Testis (tissue), 3 donors: ENCODE data around the gene LIMK2. TPM values are rescaled to one million over a fixed set of nuclear protein-coding genes. Genes with fewer than 3 reads are reported as not detected.

ENCODE experiments used
- DNase-seq: peaks from one replicate; pipeline ENCODE4 v3.0.0-alpha.2; 2019
- H3K27ac ChIP-seq, 2 donors: fragments of 200-600 bp; sonication (generic); one replicate each; pipeline ENCODE4 v1.5.1; 2019
- H3K27me3 ChIP-seq: fragments of 200-600 bp; sonication (generic); one replicate; pipeline ENCODE4 v1.5.1; 2019
- H3K36me3 ChIP-seq: fragments of 200-600 bp; sonication (generic); one replicate; pipeline ENCODE4 v1.5.1; 2017; ENCODE audit warnings: low read depth; ENCODE audit errors: missing control alignments
- H3K4me1 ChIP-seq: fragments of 200-600 bp; sonication (generic); one replicate; pipeline ENCODE4 v1.5.1; 2019
- H3K4me3 ChIP-seq, 2 donors: fragments of 200-600 bp; sonication (generic); one replicate each; pipeline ENCODE4 v1.5.1; 2017 to 2019
- H3K9me3 ChIP-seq: fragments of 200-600 bp; sonication (generic); one replicate; pipeline ENCODE4 v1.5.1; 2017
- CTCF ChIP-seq, 3 experiments: fragments of 450-650 bp in 2 of 3; fragments of 200-600 bp in 1 of 3; sonication (generic) in 1 of 3; IDR thresholded peaks; one replicate each; pipeline ENCODE4 v1.5.1; 2016 to 2019; ENCODE audit warnings: antibody characterized with exemption in 3 of 3, mild to moderate bottlenecking in 2 of 3, moderate library complexity in 1 of 3
- POLR2A ChIP-seq: fragments of 450-650 bp; IDR thresholded peaks from one replicate; pipeline ENCODE4 v1.6.1; 2017; ENCODE audit warnings: antibody characterized with exemption, mild to moderate bottlenecking, moderate library complexity
- WGBS, 2 donors: methylation state at CpG; one replicate each; pipeline ENCODE4 v1.1.5; 2018; 5-methylcytosine and 5-hydroxymethylcytosine counted together
- intact Hi-C: fragments of 100-400 bp; cut with DNase I; formaldehyde crosslinking; loops from one replicate; pipeline ENCODE4 v1.15.1; 2023; ENCODE audit warnings: low total_unique reads
- polyA plus RNA-seq: library from polyadenylated mRNA; stranded (reverse); fragments of 350-450 nt; fragmentation: Illumina TruSeq; extraction: RNeasy Lipid Tissue Mini Kit (QIAGEN cat#74804); gene quantifications from one replicate; pipeline ENCODE4 v1.2.3, GENCODE V29; 2014; ENCODE audit warnings: low read depth, low replicate concordance; ENCODE audit not compliant: insufficient read depth
- total RNA-seq, 2 donors: library from RNA; depleted of rRNA; stranded (reverse); fragments of >200 nt; gene quantifications; one replicate each; pipeline ENCODE4 v1.2.3, GENCODE V29; 2016

The LIMK2 gene
- total and polyA plus RNA-seq, 3 donors from 2014 or later, result 51.7 to 101 (median 94.0) TPM

- Histone ChIP-seq H3K36me3 (no peaks in the 10 kb centered on the region), H3K9me3 (no peaks in the 10 kb centered on the region), H3K27me3 (no peaks in the 10 kb centered on the region), H3K4me1 (no peaks in the 10 kb centered on the region), H3K27ac (no peak overlapping the region), H3K4me3 (no peak overlapping the region)
- no peak for DNase-seq
- no peak for TF ChIP-seq CTCF (IDR thresholded peaks at IDR 0.05)
- no peak for TF ChIP-seq POLR2A
- WGBS, 2 donors, result 88 to 99% methylated on average over 3 of the region's 3 CpGs
- intact Hi-C loops, result no loop called here
These were observed 48.4 kb downstream of the LIMK2 start for GRCh38 chr22:31260474-31260856.

- Histone ChIP-seq H3K27me3 (no peaks in the 10 kb centered on the region), H3K4me1 (no peaks in the 10 kb centered on the region), H3K4me3 (no peak overlapping the region), H3K36me3 (no peaks in the 10 kb centered on the region), H3K9me3 (no peaks in the 10 kb centered on the region), H3K27ac (no peak overlapping the region)
- DNase-seq, result no peak
- no peak for TF ChIP-seq CTCF (IDR thresholded peaks at IDR 0.05)
- no peak for TF ChIP-seq POLR2A
- 71 to 76% methylated on average over 5 to 13 of the region's 13 CpGs for WGBS, 2 donors
- intact Hi-C loops, result no loop called here
These were observed 50.4 kb downstream of the LIMK2 start for GRCh38 chr22:31262312-31263133.

- no peaks in the 10 kb centered on the region for H3K36me3 ChIP-seq
- H3K4me3 ChIP-seq, result no peak overlapping the region
- no peaks in the 10 kb centered on the region for H3K9me3 ChIP-seq
- intact Hi-C loops, result no loop called here
- DNase-seq, result no peak
- H3K4me1 ChIP-seq, result no peaks in the 10 kb centered on the region
- H3K27me3 ChIP-seq, result no peaks in the 10 kb centered on the region
- no peak overlapping the region for H3K27ac ChIP-seq
- TF ChIP-seq POLR2A (no peak), CTCF (IDR thresholded peaks at IDR 0.05) (no peak)
- 93 to 95% methylated on average over 6 of the region's 6 CpGs for WGBS, 2 donors
These were observed 52.0 kb downstream of the LIMK2 start for GRCh38 chr22:31263896-31264640.

- 92 to 100% methylated on average over 2 of the region's 2 CpGs for WGBS, 2 donors
- no peaks in the 10 kb centered on the region for H3K36me3 ChIP-seq
- H3K27me3 ChIP-seq, result no peaks in the 10 kb centered on the region
- peaks cover 16% of the 10 kb centered on the region for H3K4me1 ChIP-seq
- TF ChIP-seq CTCF (IDR thresholded peaks at IDR 0.05) (no peak), POLR2A (no peak)
- H3K9me3 ChIP-seq, result no peaks in the 10 kb centered on the region
- no peak for DNase-seq
- H3K27ac ChIP-seq, result no peak overlapping the region
- no peak overlapping the region for H3K4me3 ChIP-seq
- intact Hi-C loops, result no loop called here
These were observed 56.2 kb downstream of the LIMK2 start for GRCh38 chr22:31268281-31268680.
